H9 (cell line): Measurements from ENCODE around the gene SERBP1. TPM values are rescaled to one million over a fixed set of nuclear protein-coding genes. Genes with fewer than 3 reads are reported as not detected.

Experiments
- DNase-seq: peaks from one replicate; pipeline ENCODE4 v3.0.0-alpha.2; 2017
- H2AFZ ChIP-seq: one replicate; pipeline ENCODE4 v1.6.1; 2013; ENCODE audit warnings: mild to moderate bottlenecking, low read length, control low read depth, moderate library complexity
- H2AK5ac ChIP-seq: 2 replicates; pipeline ENCODE4 v1.6.1; 2013; ENCODE audit warnings: low read length, control low read depth, mixed read lengths; ENCODE audit not compliant: insufficient read length
- H2BK120ac ChIP-seq: one replicate; pipeline ENCODE4 v1.6.1; 2013; ENCODE audit warnings: low read depth, mild to moderate bottlenecking, low read length, control low read depth, inconsistent platforms; ENCODE audit not compliant: poor library complexity, severe bottlenecking
- H2BK12ac ChIP-seq: 2 replicates; pipeline ENCODE4 v1.6.1; 2013; ENCODE audit warnings: low read length, control low read depth, mixed read lengths, low read depth; ENCODE audit not compliant: insufficient read length
- H2BK15ac ChIP-seq: 2 replicates; pipeline ENCODE4 v1.6.1; 2013; ENCODE audit warnings: low read depth, low read length, control low read depth
- H2BK20ac ChIP-seq: one replicate; pipeline ENCODE4 v1.6.1; 2013; ENCODE audit warnings: low read depth, mild to moderate bottlenecking, low read length, control low read depth, inconsistent platforms; ENCODE audit not compliant: poor library complexity, severe bottlenecking
- H2BK5ac ChIP-seq: 2 replicates; pipeline ENCODE4 v1.6.1; 2013; ENCODE audit warnings: low read length, control low read depth, mixed read lengths; ENCODE audit not compliant: insufficient read length
- H3K14ac ChIP-seq: 2 replicates; pipeline ENCODE4 v1.6.1; 2013; ENCODE audit warnings: low read length, control low read depth; ENCODE audit not compliant: insufficient read depth
- H3K18ac ChIP-seq: 2 replicates; pipeline ENCODE4 v1.6.1; 2013; ENCODE audit warnings: low read depth, mild to moderate bottlenecking, mixed read lengths, low read length, control low read depth; ENCODE audit not compliant: insufficient read length
- H3K23ac ChIP-seq: 2 replicates; pipeline ENCODE4 v1.6.1; 2013; ENCODE audit warnings: low read length, control low read depth, mixed read lengths, low read depth; ENCODE audit not compliant: insufficient read length
- H3K23me2 ChIP-seq: 2 replicates; pipeline ENCODE4 v1.6.1; 2013; ENCODE audit warnings: low read depth, mild to moderate bottlenecking, mixed read lengths, low read length, control low read depth; ENCODE audit not compliant: insufficient read length, poor library complexity, severe bottlenecking
- H3K27ac ChIP-seq: 2 replicates; pipeline ENCODE4 v1.5.1; 2013; ENCODE audit warnings: low read length, control low read depth, mixed read lengths, low read depth; ENCODE audit not compliant: insufficient read length
- H3K27me3 ChIP-seq: 2 replicates; pipeline ENCODE4 v1.6.1; 2013; ENCODE audit warnings: low read length, control low read depth, inconsistent platforms; ENCODE audit not compliant: insufficient read depth
- H3K4ac ChIP-seq: 2 replicates; pipeline ENCODE4 v1.6.1; 2013; ENCODE audit warnings: low read depth, mild to moderate bottlenecking, control low read depth, inconsistent platforms, low read length, moderate library complexity
- H3K4me1 ChIP-seq: 2 replicates; pipeline ENCODE4 v1.6.1; 2013; ENCODE audit warnings: low read length, control low read depth, inconsistent platforms; ENCODE audit not compliant: insufficient read depth
- H3K4me2 ChIP-seq: 2 replicates; pipeline ENCODE4 v1.6.1; 2013; ENCODE audit warnings: low read length, control low read depth, mixed read lengths; ENCODE audit not compliant: insufficient read length, insufficient read depth
- H3K56ac ChIP-seq: 2 replicates; pipeline ENCODE4 v1.6.1; 2013; ENCODE audit warnings: low read depth, mild to moderate bottlenecking, mixed read lengths, low read length, control low read depth; ENCODE audit not compliant: insufficient read length
- H3K79me1 ChIP-seq: 2 replicates; pipeline ENCODE4 v1.6.1; 2013; ENCODE audit warnings: low read depth, mild to moderate bottlenecking, moderate library complexity, low read length, control low read depth, inconsistent platforms; ENCODE audit not compliant: insufficient read depth, poor library complexity, severe bottlenecking
- H3K79me2 ChIP-seq: 2 replicates; pipeline ENCODE4 v1.6.1; 2013; ENCODE audit warnings: low read length, control low read depth, inconsistent platforms; ENCODE audit not compliant: insufficient read depth
- H3K9ac ChIP-seq: 2 replicates; pipeline ENCODE4 v1.6.1; 2013; ENCODE audit warnings: low read length, control low read depth, mixed read lengths; ENCODE audit not compliant: insufficient read length; ENCODE audit errors: extremely low read depth
- H3K9me3 ChIP-seq: one replicate; pipeline ENCODE4 v1.6.1; 2013; ENCODE audit warnings: low read depth, low read length, inconsistent platforms; ENCODE audit not compliant: control insufficient read depth
- H3T11ph ChIP-seq: one replicate; pipeline ENCODE4 v1.6.1; 2013; ENCODE audit warnings: mild to moderate bottlenecking, low read length, control low read depth, inconsistent platforms
- H4K20me1 ChIP-seq: one replicate; pipeline ENCODE4 v1.6.1; 2013; ENCODE audit not compliant: control insufficient read depth, insufficient read length, insufficient read depth
- H4K5ac ChIP-seq: 2 replicates; pipeline ENCODE4 v1.6.1; 2013; ENCODE audit warnings: low read depth, mild to moderate bottlenecking, mixed read lengths, low read length, control low read depth; ENCODE audit not compliant: insufficient read length
- H4K8ac ChIP-seq: replicated peaks from 2 replicates; pipeline ENCODE4 v1.6.1; 2013; ENCODE audit warnings: low read length, control low read depth, mixed read lengths, low read depth; ENCODE audit not compliant: insufficient read length
- H4K91ac ChIP-seq: 2 replicates; pipeline ENCODE4 v1.6.1; 2013; ENCODE audit warnings: low read depth, mild to moderate bottlenecking, moderate library complexity, mixed read lengths, low read length, control low read depth; ENCODE audit not compliant: insufficient read length
- H3K27ac Mint-ChIP-seq, 3 experiments: 2 replicates in 2 of 3; 3 replicates in 1 of 3; pipeline ENCODE4 v1.8.0; 2020 to 2021; ENCODE audit warnings: mixed read lengths in 3 of 3, mild to moderate bottlenecking in 1 of 3, moderate library complexity in 1 of 3
- H3K27me3 Mint-ChIP-seq: 2 replicates; pipeline ENCODE4 v1.8.0; 2021; ENCODE audit warnings: low read depth, mild to moderate bottlenecking, moderate library complexity, mixed read lengths
- H3K36me3 Mint-ChIP-seq, 3 experiments: 2 replicates in 2 of 3; 3 replicates in 1 of 3; pipeline ENCODE4 v1.8.0; 2020 to 2021; ENCODE audit warnings: low read depth in 3 of 3, mixed read lengths in 3 of 3; ENCODE audit not compliant: insufficient read depth in 1 of 3
- H3K4me1 Mint-ChIP-seq, 2 experiments: 2 replicates each; pipeline ENCODE4 v1.8.0; 2020; ENCODE audit warnings: mixed read lengths in 2 of 2
- H3K4me3 Mint-ChIP-seq, 2 experiments: 2 replicates in 1 of 2; 3 replicates in 1 of 2; pipeline ENCODE4 v1.8.0; 2020 to 2021; ENCODE audit warnings: mild to moderate bottlenecking in 2 of 2, mixed read lengths in 2 of 2, moderate library complexity in 1 of 2
- H3K9me3 Mint-ChIP-seq, 2 experiments: 2 replicates in 1 of 2; 3 replicates in 1 of 2; pipeline ENCODE4 v1.8.0; 2020; ENCODE audit warnings: mild to moderate bottlenecking in 2 of 2, mixed read lengths in 2 of 2, moderate library complexity in 1 of 2
- WGBS: extraction: QIAGEN DNeasy Blood & Tissue Kit; methylation state at CpG from one replicate; pipeline ENCODE4 v1.1.7; 2013; ENCODE audit warnings: missing lambda C conversion rate, low lambda C conversion rate, mixed read lengths; ENCODE audit not compliant: insufficient read length; ENCODE audit errors: extremely low coverage; 5-methylcytosine and 5-hydroxymethylcytosine counted together
- total RNA-seq: library from RNA; stranded (reverse); gene quantifications from 2 replicates; pipeline ENCODE4 v1.2.1, GENCODE V29; 2021
- TF ChIP-seq, protein P1 (sequence below): fragments of 200-600 bp; sonication (generic); conservative IDR thresholded peaks from 3 replicates; pipeline ENCODE4 v1.8.0; 2021; ENCODE audit warnings: antibody characterized with exemption, mild to moderate bottlenecking

The SERBP1 gene
- total RNA-seq, 1 experiment from 2014 or later, result 495 TPM

DNA sequence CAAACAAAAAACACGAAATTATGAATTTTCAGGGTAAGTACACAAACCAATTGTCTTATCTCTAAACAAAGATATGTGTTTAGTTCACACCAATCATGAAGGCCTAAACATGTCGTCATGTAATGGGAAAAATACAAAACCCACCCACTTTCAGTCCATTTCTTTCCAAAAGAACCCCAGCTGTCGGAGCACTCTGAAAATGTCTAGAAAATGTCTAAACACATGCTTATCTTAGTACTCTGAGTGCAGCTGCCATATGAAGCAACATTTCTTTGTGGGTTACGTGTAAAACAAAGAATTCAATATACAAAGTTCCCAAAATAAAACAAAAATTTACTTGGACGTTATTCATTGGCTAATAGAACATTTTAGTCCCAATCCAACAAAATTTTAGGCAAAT, 22.7 kb downstream of the SERBP1 start:
- H3K79me1 ChIP-seq, result no peaks in the 10 kb centered on the region
- no peak overlapping the region for H3T11ph ChIP-seq
- H3K56ac ChIP-seq, result no peak overlapping the region
- no peak overlapping the region for H2BK20ac ChIP-seq
- H3K4ac ChIP-seq, result no peak overlapping the region
- H3K4me2 ChIP-seq, result no peak overlapping the region
- no peaks in the 10 kb centered on the region for H3K23me2 ChIP-seq
- H2BK5ac ChIP-seq, result no peak overlapping the region
- H4K20me1 ChIP-seq, result no peaks in the 10 kb centered on the region
- no peak overlapping the region for H3K18ac ChIP-seq
- H3K4me1 ChIP-seq, result no peaks in the 10 kb centered on the region
- no peak overlapping the region for H3K14ac ChIP-seq
- no peak overlapping the region for H2BK120ac ChIP-seq
- H2AK5ac ChIP-seq, result no peak overlapping the region
- H3K79me2 ChIP-seq, result no peaks in the 10 kb centered on the region
- Mint-ChIP-seq H3K9me3 (no peaks in the 10 kb centered on the region), H3K4me3 (no peak overlapping the region), H3K27me3 (no peaks in the 10 kb centered on the region), H3K36me3 (peaks cover 4 to 29% (median 22%) of the 10 kb centered on the region in 3 experiments), H3K27ac (peak overlapping the region in 1 of 3 experiments; percentile 58; a peak in 1 of 7 replicates), H3K4me1 (peaks cover 9 to 22% of the 10 kb centered on the region in 2 experiments; a peak in 3 of 4 replicates)
- H3K27ac ChIP-seq, result no peak overlapping the region
- no peak for DNase-seq
- H2AFZ ChIP-seq, result no peak overlapping the region
- no peaks in the 10 kb centered on the region for H3K9me3 ChIP-seq
- H2BK15ac ChIP-seq, result no peak overlapping the region
- H4K5ac ChIP-seq, result no peak overlapping the region
- no peak overlapping the region for H3K23ac ChIP-seq
- no peak overlapping the region for H3K9ac ChIP-seq
- no CpG with 5 or more reads among the region's 5 CpGs for WGBS
- no peaks in the 10 kb centered on the region for H3K27me3 ChIP-seq
- no peak overlapping the region for H2BK12ac ChIP-seq
- H4K8ac ChIP-seq, result no peak overlapping the region
- TF ChIP-seq, protein P1, sequence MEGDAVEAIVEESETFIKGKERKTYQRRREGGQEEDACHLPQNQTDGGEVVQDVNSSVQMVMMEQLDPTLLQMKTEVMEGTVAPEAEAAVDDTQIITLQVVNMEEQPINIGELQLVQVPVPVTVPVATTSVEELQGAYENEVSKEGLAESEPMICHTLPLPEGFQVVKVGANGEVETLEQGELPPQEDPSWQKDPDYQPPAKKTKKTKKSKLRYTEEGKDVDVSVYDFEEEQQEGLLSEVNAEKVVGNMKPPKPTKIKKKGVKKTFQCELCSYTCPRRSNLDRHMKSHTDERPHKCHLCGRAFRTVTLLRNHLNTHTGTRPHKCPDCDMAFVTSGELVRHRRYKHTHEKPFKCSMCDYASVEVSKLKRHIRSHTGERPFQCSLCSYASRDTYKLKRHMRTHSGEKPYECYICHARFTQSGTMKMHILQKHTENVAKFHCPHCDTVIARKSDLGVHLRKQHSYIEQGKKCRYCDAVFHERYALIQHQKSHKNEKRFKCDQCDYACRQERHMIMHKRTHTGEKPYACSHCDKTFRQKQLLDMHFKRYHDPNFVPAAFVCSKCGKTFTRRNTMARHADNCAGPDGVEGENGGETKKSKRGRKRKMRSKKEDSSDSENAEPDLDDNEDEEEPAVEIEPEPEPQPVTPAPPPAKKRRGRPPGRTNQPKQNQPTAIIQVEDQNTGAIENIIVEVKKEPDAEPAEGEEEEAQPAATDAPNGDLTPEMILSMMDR, result no peak
- no peak overlapping the region for H4K91ac ChIP-seq
